WTC11 (cell line): ENCODE data around the gene OR51B2. TPM values are rescaled to one million over a fixed set of nuclear protein-coding genes. Genes with fewer than 3 reads are reported as not detected.

Experiments used
- ATAC-seq: fragments of 200-7000 bp; cut with Tn5 transposase; 2 replicates; pipeline ENCODE4 v1.10.0; 2021; ENCODE audit warnings: mild to moderate bottlenecking, moderate library complexity
- CTCF ChIA-PET: fragments of 300-600 bp; sonication (Branson Sonifier 250); formaldehyde crosslinking; loops from one replicate; lab custom pipeline; 2021; ENCODE audit warnings: antibody characterized with exemption; lab: Charles Lee
- POLR2A ChIA-PET: fragments of 350-600 bp; sonication (Branson Sonifier 250); formaldehyde crosslinking; loops from one replicate; lab custom pipeline; 2021; ENCODE audit warnings: antibody characterized with exemption; lab: Charles Lee
- DNase-seq: peaks from one replicate; pipeline ENCODE4 v3.0.0; 2021; ENCODE audit warnings: low spot score
- H3K27ac Mint-ChIP-seq: 2 replicates; pipeline ENCODE4 v1.8.0; 2021; ENCODE audit warnings: mixed read lengths
- H3K27me3 Mint-ChIP-seq: 2 replicates; pipeline ENCODE4 v1.8.0; 2021; ENCODE audit warnings: low read depth, mild to moderate bottlenecking, moderate library complexity, mixed read lengths
- H3K36me3 Mint-ChIP-seq: 2 replicates; pipeline ENCODE4 v1.8.0; 2021; ENCODE audit warnings: mixed read lengths
- H3K4me1 Mint-ChIP-seq: 2 replicates; pipeline ENCODE4 v1.8.0; 2022; ENCODE audit warnings: mixed read lengths
- H3K4me3 Mint-ChIP-seq: 2 replicates; pipeline ENCODE4 v1.8.0; 2021; ENCODE audit warnings: mild to moderate bottlenecking, moderate library complexity, mixed read lengths
- H3K9me3 Mint-ChIP-seq: 2 replicates; pipeline ENCODE4 v1.8.0; 2021; ENCODE audit warnings: mixed read lengths
- ATF2 ChIP-seq: sonication (generic); formaldehyde crosslinking; IDR thresholded peaks from 2 replicates; pipeline ENCODE4 v1.8.1; 2022; ENCODE audit warnings: low read depth, missing genetic modification reagents, borderline replicate concordance
- ATF6 ChIP-seq: sonication (generic); formaldehyde crosslinking; IDR thresholded peaks from 2 replicates; pipeline ENCODE4 v1.8.1; 2023; ENCODE audit warnings: mild to moderate bottlenecking, missing genetic modification reagents
- CDX4 ChIP-seq: fragments of 250-450 bp; sonication (Bioruptor Pico); IDR thresholded peaks from 2 replicates; pipeline ENCODE4 v1.9.0; 2021; ENCODE audit warnings: moderate library complexity, mild to moderate bottlenecking, inconsistent platforms, borderline replicate concordance
- CTCF ChIP-seq: fragments of 200-600 bp; IDR thresholded peaks from 2 replicates; pipeline ENCODE4 v1.8.0; 2022; ENCODE audit warnings: antibody characterized with exemption
- E2F1 ChIP-seq: sonication (generic); formaldehyde crosslinking; IDR thresholded peaks from 2 replicates; pipeline ENCODE4 v1.8.0; 2022; ENCODE audit warnings: mild to moderate bottlenecking, missing genetic modification reagents
- FOXJ3 ChIP-seq: sonication (generic); formaldehyde crosslinking; IDR thresholded peaks from 2 replicates; pipeline ENCODE4 v1.9.0; 2021; ENCODE audit warnings: missing genetic modification reagents, mild to moderate bottlenecking, borderline replicate concordance
- GABPB1 ChIP-seq: sonication (generic); formaldehyde crosslinking; IDR thresholded peaks from 2 replicates; pipeline ENCODE4 v1.8.1; 2023; ENCODE audit warnings: mild to moderate bottlenecking, missing genetic modification reagents
- GTF2I ChIP-seq: fragments of 250-450 bp; sonication (Bioruptor Pico); conservative IDR thresholded peaks from 2 replicates; pipeline ENCODE4 v1.4.0; 2021; ENCODE audit warnings: mild to moderate bottlenecking
- IRF2 ChIP-seq: sonication (generic); formaldehyde crosslinking; IDR thresholded peaks from 2 replicates; pipeline ENCODE4 v1.8.0; 2022; ENCODE audit warnings: low read depth, missing genetic modification reagents, borderline replicate concordance
- JAZF1 ChIP-seq: fragments of 250-450 bp; sonication (Bioruptor Pico); IDR thresholded peaks from 2 replicates; pipeline ENCODE4 v1.9.0; 2021; ENCODE audit warnings: moderate library complexity, mild to moderate bottlenecking, inconsistent platforms
- KAT7 ChIP-seq: sonication (generic); formaldehyde crosslinking; IDR thresholded peaks from 2 replicates; pipeline ENCODE4 v1.8.1; 2023; ENCODE audit warnings: missing genetic modification reagents, mild to moderate bottlenecking, borderline replicate concordance
- MAX ChIP-seq: sonication (generic); formaldehyde crosslinking; IDR thresholded peaks from 2 replicates; pipeline ENCODE4 v1.8.0; 2022; ENCODE audit warnings: mild to moderate bottlenecking, missing genetic modification reagents
- MXD4 ChIP-seq: fragments of 250-450 bp; sonication (Bioruptor Pico); IDR thresholded peaks from 2 replicates; pipeline ENCODE4 v1.8.0; 2021; ENCODE audit warnings: mild to moderate bottlenecking, moderate library complexity, borderline replicate concordance
- MYBL2 ChIP-seq: sonication (generic); formaldehyde crosslinking; IDR thresholded peaks from 2 replicates; pipeline ENCODE4 v1.8.1; 2023; ENCODE audit warnings: mild to moderate bottlenecking, moderate library complexity, missing genetic modification reagents
- NFE2L1 ChIP-seq: sonication (generic); formaldehyde crosslinking; IDR thresholded peaks from 2 replicates; pipeline ENCODE4 v1.8.1; 2023; ENCODE audit warnings: missing genetic modification reagents
- RELA ChIP-seq: sonication (generic); formaldehyde crosslinking; IDR thresholded peaks from 2 replicates; pipeline ENCODE4 v1.8.1; 2022; ENCODE audit warnings: missing genetic modification reagents, mild to moderate bottlenecking, borderline replicate concordance
- SP1 ChIP-seq: sonication (generic); formaldehyde crosslinking; conservative IDR thresholded peaks from 2 replicates; pipeline ENCODE4 v1.8.1; 2022; ENCODE audit warnings: missing genetic modification reagents
- TCF7 ChIP-seq: sonication (generic); formaldehyde crosslinking; IDR thresholded peaks from 2 replicates; pipeline ENCODE4 v1.8.0; 2022; ENCODE audit warnings: mild to moderate bottlenecking, low read depth, missing genetic modification reagents, moderate library complexity
- TEAD4 ChIP-seq: sonication (generic); formaldehyde crosslinking; IDR thresholded peaks from 2 replicates; pipeline ENCODE4 v1.8.0; 2022; ENCODE audit warnings: mild to moderate bottlenecking, missing genetic modification reagents
- USF2 ChIP-seq: sonication (generic); formaldehyde crosslinking; IDR thresholded peaks from 2 replicates; pipeline ENCODE4 v1.8.1; 2023; ENCODE audit warnings: mild to moderate bottlenecking, missing genetic modification reagents, moderate library complexity
- ZBTB43 ChIP-seq: sonication (generic); formaldehyde crosslinking; IDR thresholded peaks from 2 replicates; pipeline ENCODE4 v1.8.1; 2023; ENCODE audit warnings: mild to moderate bottlenecking, missing genetic modification reagents
- ZMAT4 ChIP-seq: fragments of 250-450 bp; sonication (Bioruptor Pico); IDR thresholded peaks from 2 replicates; pipeline ENCODE4 v1.9.0; 2021; ENCODE audit warnings: mild to moderate bottlenecking
- ZNF317 ChIP-seq: sonication (generic); formaldehyde crosslinking; IDR thresholded peaks from 2 replicates; pipeline ENCODE4 v1.8.1; 2023; ENCODE audit warnings: low read depth, mild to moderate bottlenecking, moderate library complexity, missing genetic modification reagents, borderline replicate concordance
- ZNF396 ChIP-seq: fragments of 250-450 bp; sonication (Bioruptor Pico); IDR thresholded peaks from 2 replicates; pipeline ENCODE4 v1.8.0; 2021; ENCODE audit warnings: mild to moderate bottlenecking, moderate library complexity, borderline replicate concordance
- ZNF416 ChIP-seq: fragments of 250-450 bp; sonication (Bioruptor Pico); IDR thresholded peaks from 2 replicates; pipeline ENCODE4 v1.9.0; 2021; ENCODE audit warnings: mild to moderate bottlenecking, inconsistent platforms
- total RNA-seq: library from RNA; stranded (reverse); gene quantifications from 3 replicates; pipeline ENCODE4 v1.2.3, GENCODE V29; 2021

OR51B2 gene
- total RNA-seq, 1 experiment from 2014 or later = not detected

- POLR2A ChIA-PET = no interaction called here
- ATAC-seq (no peak), DNase-seq (no peak)
- CTCF ChIA-PET = no interaction called here
- no peak overlapping the region for H3K4me3 Mint-ChIP-seq
- H3K36me3 Mint-ChIP-seq = no peaks in the 10 kb centered on the region
- TF ChIP-seq GABPB1 (no peak), RELA (CRISPR knock-in tag) (no peak), ZMAT4 (CRISPR knock-in tag) (no peak), ZNF416 (CRISPR knock-in tag) (no peak), GTF2I (CRISPR knock-in tag) (no peak), TEAD4 (no peak), ATF6 (CRISPR knock-in tag) (no peak), CDX4 (CRISPR knock-in tag) (no peak), ZNF396 (CRISPR knock-in tag) (no peak), ZNF317 (CRISPR knock-in tag) (no peak), JAZF1 (CRISPR knock-in tag) (no peak), IRF2 (CRISPR knock-in tag) (no peak), ATF2 (CRISPR knock-in tag) (no peak), NFE2L1 (no peak), FOXJ3 (CRISPR knock-in tag) (no peak), SP1 (CRISPR knock-in tag) (no peak), MYBL2 (CRISPR knock-in tag) (no peak)
- H3K27me3 Mint-ChIP-seq = no peaks in the 10 kb centered on the region
- no peak overlapping the region for H3K27ac Mint-ChIP-seq
- no peaks in the 10 kb centered on the region for H3K4me1 Mint-ChIP-seq
- H3K9me3 Mint-ChIP-seq = no peaks in the 10 kb centered on the region; the same call in 1 of the 2 replicates
Observed at GRCh38 chr11:5286901-5287300, 37.2 kb downstream of the OR51B2 start.

- H3K4me1 Mint-ChIP-seq = no peaks in the 10 kb centered on the region
- ATAC-seq (no peak), DNase-seq (no peak)
- H3K4me3 Mint-ChIP-seq = no peak overlapping the region
- H3K27ac Mint-ChIP-seq = no peak overlapping the region
- H3K9me3 Mint-ChIP-seq = no peaks in the 10 kb centered on the region; the same call in 1 of the 2 replicates
- POLR2A ChIA-PET = no interaction called here
- H3K36me3 Mint-ChIP-seq = no peaks in the 10 kb centered on the region
- no peaks in the 10 kb centered on the region for H3K27me3 Mint-ChIP-seq
- CTCF ChIA-PET = no interaction called here
- TF ChIP-seq E2F1 (CRISPR knock-in tag) = no peak
- no peak for TF ChIP-seq MAX (CRISPR knock-in tag)
- no peak for TF ChIP-seq KAT7 (CRISPR knock-in tag)
- no peak for TF ChIP-seq CTCF
- no peak for TF ChIP-seq CDX4 (CRISPR knock-in tag)
- TF ChIP-seq TCF7 (CRISPR knock-in tag) = no peak
- TF ChIP-seq ZBTB43 (CRISPR knock-in tag) = no peak
- TF ChIP-seq MXD4 (CRISPR knock-in tag) = no peak
- no peak for TF ChIP-seq USF2 (CRISPR knock-in tag)
- TF ChIP-seq SP1 (CRISPR knock-in tag) = no peak
Observed at GRCh38 chr11:5286351-5286750, 37.7 kb downstream of the OR51B2 start.
